Fibroblast of lung (primary cell): ENCODE measurements around the gene NTRK2.

ENCODE experiments used
- CTCF ChIP-seq, 2 donors: IDR thresholded peaks in 1 of 2; conservative IDR thresholded peaks in 1 of 2; 1 replicate in 1 of 2; 2 replicates in 1 of 2; pipeline ENCODE4 v1.5.1; 2011 to 2012; ENCODE audit warnings: low read length in 2 of 2, control low read depth in 1 of 2, inconsistent platforms in 1 of 2, low read depth in 1 of 2, mild to moderate bottlenecking in 1 of 2
- EZH2 ChIP-seq: IDR thresholded peaks from 2 replicates; pipeline ENCODE4 v1.5.1; 2012; ENCODE audit warnings: low read length, control low read depth, mild to moderate bottlenecking; ENCODE audit errors: missing control alignments

- no peak for TF ChIP-seq CTCF (conservative IDR thresholded peaks at IDR 0.05 in 1 of 2, IDR thresholded peaks at IDR 0.05 in 1 of 2; ENCODE audit: low read depth in 1 of 2, low read length in 2 of 2)
- TF ChIP-seq EZH2: no peak
These were observed 267.7 kb downstream of the NTRK2 start for GRCh38 chr9:84937180-84937579.
